MM.1S (cell line): ENCODE results near the gene PLEKHA5.

ENCODE experiments used
- DNase-seq: peaks from one replicate; pipeline ENCODE4 v3.0.0-alpha.2; 2015
- H2AFZ ChIP-seq: fragments of 300-600 bp; sonication (generic); 2 replicates; pipeline ENCODE4 v1.6.0; 2016; ENCODE audit warnings: antibody characterized with exemption, low read length
- H3F3A ChIP-seq: fragments of 300-600 bp; sonication (generic); 2 replicates; pipeline ENCODE4 v1.6.1; 2016; ENCODE audit warnings: mild to moderate bottlenecking, antibody characterized with exemption, low read length, moderate library complexity, mixed read lengths; ENCODE audit not compliant: insufficient read depth
- H3K27ac ChIP-seq: fragments of 300-600 bp; sonication (generic); 2 replicates; pipeline ENCODE4 v1.5.1; 2016; ENCODE audit warnings: mild to moderate bottlenecking, low read length
- H3K27me3 ChIP-seq: fragments of 300-600 bp; sonication (generic); replicated peaks from 2 replicates; pipeline ENCODE4 v1.6.0; 2016; ENCODE audit warnings: low read length; ENCODE audit not compliant: insufficient read depth
- H3K36me3 ChIP-seq: fragments of 300-600 bp; sonication (generic); replicated peaks from 2 replicates; pipeline ENCODE4 v1.6.1; 2016; ENCODE audit warnings: mild to moderate bottlenecking, low read length, mixed read lengths; ENCODE audit not compliant: insufficient read depth
- H3K4me1 ChIP-seq: fragments of 300-600 bp; sonication (generic); 2 replicates; pipeline ENCODE4 v1.6.1; 2016; ENCODE audit warnings: low read length, mixed read lengths
- H3K4me2 ChIP-seq: fragments of 300-600 bp; sonication (generic); 2 replicates; pipeline ENCODE4 v1.6.0; 2016; ENCODE audit warnings: low read depth, low read length
- H3K4me3 ChIP-seq: fragments of 300-600 bp; sonication (generic); 2 replicates; pipeline ENCODE4 v1.5.1; 2016; ENCODE audit warnings: low read length, mixed read lengths
- H3K79me2 ChIP-seq: fragments of 300-600 bp; sonication (generic); 2 replicates; pipeline ENCODE4 v1.6.1; 2016; ENCODE audit warnings: mixed run types, low read length, mixed read lengths
- H3K9ac ChIP-seq: fragments of 300-600 bp; sonication (generic); 2 replicates; pipeline ENCODE4 v1.6.1; 2016; ENCODE audit warnings: low read length, mixed read lengths
- H3K9me2 ChIP-seq: fragments of 300-600 bp; sonication (generic); replicated peaks from 2 replicates; pipeline ENCODE4 v1.6.1; 2016; ENCODE audit warnings: mild to moderate bottlenecking, low read length, mixed read lengths; ENCODE audit not compliant: insufficient read depth
- H3K9me3 ChIP-seq: fragments of 300-600 bp; sonication (generic); replicated peaks from 2 replicates; pipeline ENCODE4 v1.6.1; 2016; ENCODE audit warnings: mild to moderate bottlenecking, low read length, mixed read lengths; ENCODE audit not compliant: insufficient read depth
- H4K20me1 ChIP-seq: fragments of 300-600 bp; sonication (generic); 2 replicates; pipeline ENCODE4 v1.6.1; 2016; ENCODE audit warnings: mild to moderate bottlenecking, low read length, moderate library complexity, mixed read lengths; ENCODE audit not compliant: insufficient read depth
- CTCF ChIP-seq: fragments of 300-600 bp; sonication (generic); IDR thresholded peaks from 2 replicates; pipeline ENCODE4 v1.5.1; 2016; ENCODE audit warnings: antibody characterized with exemption, low read length, mixed read lengths
- EZH2 ChIP-seq: fragments of 300-600 bp; sonication (generic); optimal IDR thresholded peaks from 2 replicates; pipeline ENCODE3; 2017; ENCODE audit warnings: low read depth, mild to moderate bottlenecking, antibody characterized with exemption, low read length, mixed read lengths
- EZH2phosphoT487 ChIP-seq: fragments of 300-600 bp; sonication (generic); IDR thresholded peaks from 2 replicates; pipeline ENCODE4 v1.6.1; 2018; ENCODE audit warnings: antibody characterized with exemption, low read length

PLEKHA5 gene

DNA sequence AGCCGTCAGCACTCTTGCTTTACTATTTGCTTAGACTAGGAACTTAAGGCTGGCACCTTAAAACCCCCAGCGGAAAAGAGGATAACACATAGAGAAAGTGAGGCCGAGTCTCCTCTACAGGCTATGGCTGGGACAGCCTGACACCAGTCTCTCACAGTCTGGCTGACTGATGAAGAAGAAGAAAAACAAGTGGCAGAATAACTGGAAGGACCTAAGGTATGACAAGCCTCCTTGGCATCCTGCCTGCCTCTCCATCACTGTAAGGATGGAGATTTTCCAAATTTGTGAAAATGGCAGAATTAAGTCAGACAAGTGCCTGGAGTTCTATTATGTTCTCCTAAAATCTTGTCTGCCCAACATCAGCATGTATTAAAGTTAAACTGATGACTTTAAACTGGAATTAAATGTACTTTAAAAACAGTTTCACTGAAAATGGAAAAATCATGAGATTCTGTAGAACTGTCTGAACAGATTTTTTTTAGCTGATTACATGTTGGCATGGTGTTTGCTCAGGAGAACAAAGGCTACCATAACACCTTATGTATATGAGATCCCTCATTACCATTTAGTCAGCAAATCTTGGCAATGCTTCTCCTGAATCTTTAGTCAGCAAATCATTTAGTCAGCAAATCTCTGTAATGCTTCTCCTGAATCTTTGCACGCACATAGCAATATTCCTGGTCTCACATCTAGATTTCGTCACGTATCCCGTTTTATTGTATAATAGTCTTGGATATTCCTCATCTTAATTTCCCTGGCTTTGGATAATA lies 169.5 kb downstream of the PLEKHA5 start:
- Histone ChIP-seq H3F3A (no peaks in the 10 kb centered on the region), H3K4me2 (no peak overlapping the region), H3K9me3 (no peaks in the 10 kb centered on the region), H3K4me3 (no peak overlapping the region), H3K79me2 (no peaks in the 10 kb centered on the region), H3K9me2 (no peaks in the 10 kb centered on the region), H3K27me3 (no peaks in the 10 kb centered on the region), H4K20me1 (no peaks in the 10 kb centered on the region), H3K9ac (no peak overlapping the region), H3K27ac (no peak overlapping the region), H2AFZ (no peak overlapping the region), H3K36me3 (no peaks in the 10 kb centered on the region), H3K4me1 (no peaks in the 10 kb centered on the region)
- TF ChIP-seq EZH2 = no peak
- no peak for DNase-seq

GRCh38 chr12:19299765-19300164 lies 170.2 kb downstream of the PLEKHA5 start:
- no peaks in the 10 kb centered on the region for H3F3A ChIP-seq
- no peaks in the 10 kb centered on the region for H4K20me1 ChIP-seq
- H3K27me3 ChIP-seq = no peaks in the 10 kb centered on the region
- H2AFZ ChIP-seq = no peak overlapping the region
- H3K27ac ChIP-seq = no peak overlapping the region
- H3K9me3 ChIP-seq = no peaks in the 10 kb centered on the region
- H3K79me2 ChIP-seq = no peaks in the 10 kb centered on the region
- H3K9me2 ChIP-seq = no peaks in the 10 kb centered on the region
- H3K4me1 ChIP-seq = no peaks in the 10 kb centered on the region
- no peak for TF ChIP-seq EZH2
- no peak for TF ChIP-seq EZH2phosphoT487
- H3K9ac ChIP-seq = no peak overlapping the region
- H3K4me3 ChIP-seq = no peak overlapping the region
- H3K4me2 ChIP-seq = no peak overlapping the region
- no peaks in the 10 kb centered on the region for H3K36me3 ChIP-seq
- no peak for DNase-seq

GRCh38 chr12:19301223-19301622 lies 171.7 kb downstream of the PLEKHA5 start:
- no peaks in the 10 kb centered on the region for H3K27me3 ChIP-seq
- H3K27ac ChIP-seq = no peak overlapping the region
- no peaks in the 10 kb centered on the region for H3K9me3 ChIP-seq
- no peaks in the 10 kb centered on the region for H4K20me1 ChIP-seq
- DNase-seq = no peak
- no peak overlapping the region for H2AFZ ChIP-seq
- no peak for TF ChIP-seq EZH2phosphoT487
- TF ChIP-seq CTCF = no peak
- no peak for TF ChIP-seq EZH2
- no peaks in the 10 kb centered on the region for H3K9me2 ChIP-seq
- H3K4me2 ChIP-seq = no peak overlapping the region
- no peak overlapping the region for H3K4me3 ChIP-seq
- no peaks in the 10 kb centered on the region for H3K79me2 ChIP-seq
- H3K9ac ChIP-seq = no peak overlapping the region
- no peaks in the 10 kb centered on the region for H3K36me3 ChIP-seq
- no peaks in the 10 kb centered on the region for H3K4me1 ChIP-seq
- no peaks in the 10 kb centered on the region for H3F3A ChIP-seq

DNA sequence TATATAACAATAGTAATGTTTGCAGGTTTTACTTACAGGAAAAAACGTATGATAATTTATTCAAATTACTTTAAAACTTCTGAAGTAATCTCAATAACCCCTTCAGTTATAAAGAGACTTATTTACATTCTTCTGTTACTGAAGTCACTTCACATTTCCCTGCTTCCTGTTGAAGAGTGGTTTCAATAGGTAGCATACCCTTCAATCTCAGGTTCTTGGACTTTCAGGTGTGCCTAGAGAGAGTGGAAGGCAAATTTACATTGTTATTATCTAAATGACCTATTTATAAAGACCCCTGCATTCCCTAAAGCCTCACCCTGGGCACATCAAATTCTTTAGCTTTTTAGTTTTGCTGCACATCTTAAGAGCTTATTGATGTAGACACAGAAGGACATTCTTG lies 172.2 kb downstream of the PLEKHA5 start:
- Histone ChIP-seq H2AFZ (no peak overlapping the region), H3K36me3 (no peaks in the 10 kb centered on the region), H3K9ac (no peak overlapping the region), H3K9me2 (no peaks in the 10 kb centered on the region), H3K27ac (no peak overlapping the region), H3K4me2 (no peak overlapping the region), H3K27me3 (no peaks in the 10 kb centered on the region), H3K79me2 (no peaks in the 10 kb centered on the region), H4K20me1 (no peaks in the 10 kb centered on the region), H3K4me1 (no peaks in the 10 kb centered on the region), H3K9me3 (no peaks in the 10 kb centered on the region), H3F3A (no peaks in the 10 kb centered on the region), H3K4me3 (no peak overlapping the region)
- DNase-seq = peak; percentile 9
- TF ChIP-seq EZH2phosphoT487 (no peak), EZH2 (no peak), CTCF (no peak)
